ENCODE data around the gene FAM50A.
A peak's percentile ranks its signal among the peaks of the same experiment; 100 is the strongest.

FAM50A gene

DNA sequence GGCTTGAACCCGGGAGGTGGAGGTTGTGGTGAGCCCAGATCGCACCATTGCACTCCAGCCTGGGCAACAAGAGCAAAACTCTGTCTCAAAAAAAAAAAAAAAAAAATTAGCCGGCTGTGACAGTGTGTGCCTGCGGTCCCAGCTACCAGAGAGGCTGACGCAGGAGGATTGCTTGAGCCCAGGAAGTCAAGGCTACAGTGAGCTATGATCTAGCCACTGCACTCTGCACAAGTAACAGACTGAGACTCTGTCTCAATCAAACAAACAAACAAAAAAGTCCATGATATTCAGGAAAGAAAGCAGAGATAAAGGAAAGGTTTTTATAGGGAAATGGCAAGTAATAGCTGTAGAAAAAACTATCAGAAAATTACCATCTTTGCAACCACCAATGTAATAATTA is 37.3 kb downstream of the FAM50A start:
- DNase-seq: no peak
- H2AFZ ChIP-seq (ENCODE audit: insufficient read depth, low read length, poor library complexity): no peak overlapping the region
- no peak overlapping the region for H2AK5ac ChIP-seq (ENCODE audit: low read length)
- peaks cover 8% of the 10 kb centered on the region for H3K79me1 ChIP-seq (ENCODE audit: low read length)
- no peak overlapping the region for H3K4me3 ChIP-seq (ENCODE audit: low read depth, low read length)
- H4K12ac ChIP-seq (ENCODE audit: low read depth, low read length): no peak overlapping the region
- no peak overlapping the region for H3K4me2 ChIP-seq (ENCODE audit: low read length)
- H3K9me3 ChIP-seq (ENCODE audit: insufficient read depth, low read depth, low read length): no peaks in the 10 kb centered on the region
- no peak overlapping the region for H2BK12ac ChIP-seq (ENCODE audit: low read length)
- H3K36me3 ChIP-seq (ENCODE audit: control insufficient read depth in 1 of 2, insufficient read depth in 2 of 2, low read length in 2 of 2): peaks cover 18% of the 10 kb centered on the region in 2 experiments
- H3K79me2 ChIP-seq (ENCODE audit: control insufficient read depth, insufficient read depth, low read length, poor library complexity): peaks cover 4% of the 10 kb centered on the region
- no peaks in the 10 kb centered on the region for H3K27me3 ChIP-seq (ENCODE audit: insufficient read depth, low read length)
- H3K9ac ChIP-seq (ENCODE audit: low read length): no peak overlapping the region
- no peak overlapping the region for H2BK120ac ChIP-seq (ENCODE audit: insufficient read depth, low read length, poor library complexity)
- H4K8ac ChIP-seq (ENCODE audit: low read depth, low read length): no peak overlapping the region
- H3K23ac ChIP-seq (ENCODE audit: low read length): no peak overlapping the region
- no peak overlapping the region for H3K18ac ChIP-seq (ENCODE audit: low read length)
- H3K27ac ChIP-seq (ENCODE audit: low read depth, low read length): no peak overlapping the region
- H3K4ac ChIP-seq (ENCODE audit: low read depth, low read length): no peak overlapping the region
- no peak overlapping the region for H4K91ac ChIP-seq (ENCODE audit: low read depth, low read length)
- WGBS (ENCODE audit: extremely low coverage, insufficient coverage, insufficient read length): no CpG with 5 or more reads among the region's 5 CpGs
- H2BK5ac ChIP-seq (ENCODE audit: low read depth, low read length, poor library complexity): no peak overlapping the region
- H3K4me1 ChIP-seq (ENCODE audit: control insufficient read depth in 1 of 2, insufficient read depth in 2 of 2, low read length in 2 of 2): peaks cover 9 to 11% of the 10 kb centered on the region in 2 experiments
- H3K14ac ChIP-seq (ENCODE audit: low read length): no peak overlapping the region

DNA sequence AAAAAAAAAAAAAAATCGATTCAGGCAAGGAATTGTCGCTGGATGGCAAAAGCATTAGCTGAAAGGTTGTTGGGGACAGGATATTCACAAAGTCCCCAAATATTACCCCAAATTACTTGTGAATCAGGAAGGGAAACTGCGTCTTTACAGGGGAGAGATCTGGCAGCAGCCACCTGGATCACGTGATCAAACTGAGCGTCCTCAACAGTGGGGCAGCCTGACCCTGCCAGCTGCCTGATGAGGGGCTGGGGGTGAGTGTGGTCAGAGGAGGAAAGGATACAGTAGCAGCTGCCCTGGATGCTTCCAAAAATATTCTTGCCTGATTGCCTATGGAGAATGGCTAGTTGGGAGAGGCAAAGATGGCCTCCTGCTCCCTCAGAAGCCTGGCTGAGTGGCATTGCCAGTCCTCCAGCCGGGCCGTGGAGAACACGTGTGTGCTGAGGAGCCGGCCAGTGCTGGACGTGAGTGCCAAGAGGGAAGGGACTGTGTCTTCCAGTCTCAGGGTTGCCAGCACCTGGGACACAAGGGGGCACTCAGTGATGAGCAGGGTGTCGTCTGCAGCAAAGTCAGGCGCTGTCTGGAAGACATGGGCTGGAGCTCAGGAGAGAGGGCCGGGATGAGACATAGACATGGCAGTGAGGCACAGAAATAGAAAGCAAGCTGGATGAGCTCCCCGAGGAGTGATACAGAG is 38.1 kb downstream of the FAM50A start:
- peaks cover 9 to 13% of the 10 kb centered on the region in 2 experiments for H3K4me1 ChIP-seq (ENCODE audit: control insufficient read depth in 1 of 2, insufficient read depth in 2 of 2, low read length in 2 of 2)
- no peak overlapping the region for H3K14ac ChIP-seq (ENCODE audit: low read length)
- H3K36me3 ChIP-seq (ENCODE audit: control insufficient read depth in 1 of 2, insufficient read depth in 2 of 2, low read length in 2 of 2): peaks cover 16 to 18% of the 10 kb centered on the region in 2 experiments
- H3K9ac ChIP-seq (ENCODE audit: low read length): no peak overlapping the region
- H3K4me2 ChIP-seq (ENCODE audit: low read length): no peak overlapping the region
- no peak overlapping the region for H2BK120ac ChIP-seq (ENCODE audit: insufficient read depth, low read length, poor library complexity)
- H2AFZ ChIP-seq (ENCODE audit: insufficient read depth, low read length, poor library complexity): no peak overlapping the region
- no peak overlapping the region for H2BK12ac ChIP-seq (ENCODE audit: low read length)
- H3K27ac ChIP-seq (ENCODE audit: low read depth, low read length): no peak overlapping the region
- H3K79me1 ChIP-seq (ENCODE audit: low read length): peaks cover 12% of the 10 kb centered on the region
- H3K27me3 ChIP-seq (ENCODE audit: insufficient read depth, low read length): no peaks in the 10 kb centered on the region
- no CpG with 5 or more reads among the region's 14 CpGs for WGBS (ENCODE audit: extremely low coverage, insufficient coverage, insufficient read length)
- no peak overlapping the region for H3K23ac ChIP-seq (ENCODE audit: low read length)
- H4K12ac ChIP-seq (ENCODE audit: low read depth, low read length): no peak overlapping the region
- no peak overlapping the region for H2AK5ac ChIP-seq (ENCODE audit: low read length)
- H4K91ac ChIP-seq (ENCODE audit: low read depth, low read length): no peak overlapping the region
- peaks cover 6% of the 10 kb centered on the region for H3K79me2 ChIP-seq (ENCODE audit: control insufficient read depth, insufficient read depth, low read length, poor library complexity)
- DNase-seq: no peak
- no peaks in the 10 kb centered on the region for H3K9me3 ChIP-seq (ENCODE audit: insufficient read depth, low read depth, low read length)
- H3K18ac ChIP-seq (ENCODE audit: low read length): no peak overlapping the region
- no peak overlapping the region for H4K8ac ChIP-seq (ENCODE audit: low read depth, low read length)
- no peak overlapping the region for H2BK5ac ChIP-seq (ENCODE audit: low read depth, low read length, poor library complexity)
- H3K4me3 ChIP-seq (ENCODE audit: low read depth, low read length): no peak overlapping the region
- no peak overlapping the region for H3K4ac ChIP-seq (ENCODE audit: low read depth, low read length)

DNA sequence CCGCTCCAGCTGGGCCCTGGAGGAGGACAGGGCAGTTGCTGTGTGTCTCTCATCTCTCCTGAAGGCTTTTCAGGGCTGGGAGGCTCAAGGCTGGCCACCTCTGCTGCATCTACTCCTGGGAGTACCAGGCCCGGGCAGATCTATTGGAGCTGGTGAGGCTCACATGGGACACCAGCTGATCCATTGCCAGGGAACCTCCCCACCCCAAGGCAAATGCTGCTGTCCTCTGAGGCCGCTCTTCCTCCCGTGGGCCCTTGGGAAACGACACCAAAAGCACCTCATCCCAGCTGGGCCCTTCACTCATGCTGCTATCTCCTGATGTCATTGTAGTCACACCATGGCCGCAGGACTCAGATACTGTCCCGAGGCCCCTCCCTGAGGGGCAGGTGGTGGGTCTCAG is 38.8 kb downstream of the FAM50A start:
- Histone ChIP-seq H3K4me2 (ENCODE audit: low read length) (no peak overlapping the region), H4K12ac (ENCODE audit: low read depth, low read length) (no peak overlapping the region), H3K79me1 (ENCODE audit: low read length) (peaks cover 12% of the 10 kb centered on the region), H2AK5ac (ENCODE audit: low read length) (no peak overlapping the region), H3K14ac (ENCODE audit: low read length) (no peak overlapping the region), H3K9me3 (ENCODE audit: insufficient read depth, low read depth, low read length) (no peaks in the 10 kb centered on the region), H3K9ac (ENCODE audit: low read length) (no peak overlapping the region), H2BK120ac (ENCODE audit: insufficient read depth, low read length, poor library complexity) (no peak overlapping the region), H3K79me2 (ENCODE audit: control insufficient read depth, insufficient read depth, low read length, poor library complexity) (peaks cover 6% of the 10 kb centered on the region), H3K23ac (ENCODE audit: low read length) (no peak overlapping the region), H3K4ac (ENCODE audit: low read depth, low read length) (no peak overlapping the region), H3K36me3 (ENCODE audit: control insufficient read depth in 1 of 2, insufficient read depth in 2 of 2, low read length in 2 of 2) (peaks cover 19 to 24% of the 10 kb centered on the region in 2 experiments), H4K8ac (ENCODE audit: low read depth, low read length) (no peak overlapping the region), H4K91ac (ENCODE audit: low read depth, low read length) (peak overlapping the region; percentile 11), H2BK12ac (ENCODE audit: low read length) (no peak overlapping the region), H3K4me3 (ENCODE audit: low read depth, low read length) (no peak overlapping the region), H3K4me1 (ENCODE audit: control insufficient read depth in 1 of 2, insufficient read depth in 2 of 2, low read length in 2 of 2) (peaks cover 12 to 19% of the 10 kb centered on the region in 2 experiments), H3K18ac (ENCODE audit: low read length) (no peak overlapping the region), H2AFZ (ENCODE audit: insufficient read depth, low read length, poor library complexity) (no peak overlapping the region), H3K27me3 (ENCODE audit: insufficient read depth, low read length) (no peaks in the 10 kb centered on the region), H3K27ac (ENCODE audit: low read depth, low read length) (no peak overlapping the region), H2BK5ac (ENCODE audit: low read depth, low read length, poor library complexity) (no peak overlapping the region)
- DNase-seq: no peak
- no CpG with 5 or more reads among the region's 7 CpGs for WGBS (ENCODE audit: extremely low coverage, insufficient coverage, insufficient read length)

DNA sequence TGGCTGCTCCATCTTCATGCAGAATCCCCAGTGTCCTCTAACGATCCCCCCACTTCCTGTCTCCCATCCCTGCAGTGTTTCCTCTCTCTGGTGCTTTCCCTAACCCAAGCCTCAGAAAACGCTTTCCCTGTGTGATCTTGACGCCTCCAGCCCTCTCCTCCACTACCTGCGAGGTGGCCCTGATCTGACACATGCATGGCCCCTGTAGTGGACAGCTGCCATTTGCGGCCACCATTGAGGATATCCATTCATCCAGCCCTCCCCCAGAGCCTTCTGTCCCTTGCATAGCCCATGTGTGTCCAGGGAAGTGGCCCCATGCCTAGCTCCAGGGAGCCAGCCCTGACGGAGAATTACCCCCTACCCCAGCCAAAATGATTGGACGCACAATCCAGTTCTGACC is 39.4 kb downstream of the FAM50A start:
- H2BK120ac ChIP-seq (ENCODE audit: insufficient read depth, low read length, poor library complexity): no peak overlapping the region
- H4K8ac ChIP-seq (ENCODE audit: low read depth, low read length): no peak overlapping the region
- no peak for DNase-seq
- no peak overlapping the region for H3K14ac ChIP-seq (ENCODE audit: low read length)
- H3K18ac ChIP-seq (ENCODE audit: low read length): no peak overlapping the region
- no peak overlapping the region for H2BK12ac ChIP-seq (ENCODE audit: low read length)
- H3K9ac ChIP-seq (ENCODE audit: low read length): no peak overlapping the region
- no CpG with 5 or more reads among the region's 7 CpGs for WGBS (ENCODE audit: extremely low coverage, insufficient coverage, insufficient read length)
- no peak overlapping the region for H3K4ac ChIP-seq (ENCODE audit: low read depth, low read length)
- H2BK5ac ChIP-seq (ENCODE audit: low read depth, low read length, poor library complexity): no peak overlapping the region
- H2AK5ac ChIP-seq (ENCODE audit: low read length): no peak overlapping the region
- H4K91ac ChIP-seq (ENCODE audit: low read depth, low read length): no peak overlapping the region
- H3K23ac ChIP-seq (ENCODE audit: low read length): no peak overlapping the region
- no peak overlapping the region for H4K12ac ChIP-seq (ENCODE audit: low read depth, low read length)
- H3K27me3 ChIP-seq (ENCODE audit: insufficient read depth, low read length): no peaks in the 10 kb centered on the region
- no peak overlapping the region for H2AFZ ChIP-seq (ENCODE audit: insufficient read depth, low read length, poor library complexity)
- no peak overlapping the region for H3K4me2 ChIP-seq (ENCODE audit: low read length)
- H3K4me1 ChIP-seq (ENCODE audit: control insufficient read depth in 1 of 2, insufficient read depth in 2 of 2, low read length in 2 of 2): peaks cover 12 to 17% of the 10 kb centered on the region in 2 experiments
- H3K9me3 ChIP-seq (ENCODE audit: insufficient read depth, low read depth, low read length): peaks cover 1% of the 10 kb centered on the region
- peaks cover 12% of the 10 kb centered on the region for H3K79me1 ChIP-seq (ENCODE audit: low read length)
- no peak overlapping the region for H3K4me3 ChIP-seq (ENCODE audit: low read depth, low read length)
- no peak overlapping the region for H3K27ac ChIP-seq (ENCODE audit: low read depth, low read length)
- peaks cover 6% of the 10 kb centered on the region for H3K79me2 ChIP-seq (ENCODE audit: control insufficient read depth, insufficient read depth, low read length, poor library complexity)
- H3K36me3 ChIP-seq (ENCODE audit: control insufficient read depth in 1 of 2, insufficient read depth in 2 of 2, low read length in 2 of 2): peaks cover 24 to 29% of the 10 kb centered on the region in 2 experiments
